SK-N-MC (cell line): ENCODE measurements around the gene C1QTNF6.

Experiments used
- EZH2 ChIP-seq: fragments of 200-600 bp; sonication (generic); IDR thresholded peaks from one replicate; pipeline ENCODE4 v1.6.1; 2017; ENCODE audit warnings: antibody characterized with exemption
- FOXP2 ChIP-seq: optimal IDR thresholded peaks from 2 replicates; pipeline ENCODE3; 2011; ENCODE audit warnings: mild to moderate bottlenecking, moderate library complexity; ENCODE audit not compliant: insufficient read depth; ENCODE audit errors: extremely low read length, control extremely low read depth
- POLR2AphosphoS5 ChIP-seq: IDR thresholded peaks from 2 replicates; pipeline ENCODE4 v1.6.1; 2012; ENCODE audit warnings: mild to moderate bottlenecking, low read depth, low read length, borderline replicate concordance

- TF ChIP-seq POLR2AphosphoS5 (no peak), FOXP2 (no peak), EZH2 (no peak)
Measured at GRCh38 chr22:37187552-37187890, 526 bp downstream of the C1QTNF6 start.
